GM23338 (cell line): ENCODE results near the gene DIAPH3. TPM values are rescaled to one million over a fixed set of nuclear protein-coding genes. Genes with fewer than 3 reads are reported as not detected.
A peak's percentile ranks its signal among the peaks of the same experiment; 100 is the strongest.

Experiments
- ATAC-seq: fragments of 200-7000 bp; cut with Tn5 transposase; 3 replicates; pipeline ENCODE4 v1.9.1; 2020
- DNase-seq: peaks from one replicate; pipeline ENCODE4 v3.0.0-alpha.2; 2015; ENCODE audit warnings: low spot score
- H2AFZ ChIP-seq: fragments of 200-600 bp; sonication (generic); 2 replicates; pipeline ENCODE4 v1.8.0; 2016; ENCODE audit warnings: antibody characterized with exemption, mild to moderate bottlenecking, moderate library complexity
- H3F3A ChIP-seq: fragments of 200-600 bp; sonication (generic); replicated peaks from 2 replicates; pipeline ENCODE4 v1.8.0; 2017; ENCODE audit warnings: antibody characterized with exemption, mixed run types, low read depth
- H3K27ac ChIP-seq: fragments of 200-600 bp; sonication (generic); 2 replicates; pipeline ENCODE4 v1.6.1; 2016; ENCODE audit warnings: low read depth
- H3K27me3 ChIP-seq: fragments of 200-600 bp; sonication (generic); 2 replicates; pipeline ENCODE4 v1.8.0; 2016; ENCODE audit warnings: mild to moderate bottlenecking, mixed run types, moderate library complexity; ENCODE audit not compliant: insufficient read depth
- H3K36me3 ChIP-seq: fragments of 200-600 bp; sonication (generic); 2 replicates; pipeline ENCODE4 v1.8.0; 2016; ENCODE audit warnings: mild to moderate bottlenecking; ENCODE audit not compliant: insufficient read depth
- H3K4me1 ChIP-seq: fragments of 200-600 bp; sonication (generic); 2 replicates; pipeline ENCODE4 v1.8.0; 2016; ENCODE audit warnings: mild to moderate bottlenecking, moderate library complexity; ENCODE audit not compliant: insufficient read depth
- H3K4me2 ChIP-seq: fragments of 200-600 bp; sonication (generic); 2 replicates; pipeline ENCODE4 v1.7.1; 2017; ENCODE audit warnings: mixed run types
- H3K4me3 ChIP-seq: fragments of 200-600 bp; sonication (generic); 2 replicates; pipeline ENCODE4 v1.6.1; 2016; ENCODE audit warnings: mixed run types
- H3K79me2 ChIP-seq: fragments of 200-600 bp; sonication (generic); replicated peaks from 2 replicates; pipeline ENCODE4 v1.8.0; 2017; ENCODE audit warnings: mild to moderate bottlenecking; ENCODE audit not compliant: insufficient read depth
- H3K9me2 ChIP-seq: fragments of 200-600 bp; sonication (generic); 2 replicates; pipeline ENCODE4 v1.8.0; 2017; ENCODE audit not compliant: insufficient read depth
- H4K20me1 ChIP-seq: fragments of 200-600 bp; sonication (generic); replicated peaks from 2 replicates; pipeline ENCODE4 v1.8.0; 2017; ENCODE audit warnings: mild to moderate bottlenecking; ENCODE audit not compliant: insufficient read depth
- H3K27ac Mint-ChIP-seq: 2 replicates; pipeline ENCODE4 v1.8.0; 2020; ENCODE audit warnings: inconsistent platforms, mild to moderate bottlenecking, moderate library complexity, mixed read lengths
- H3K27me3 Mint-ChIP-seq: 3 replicates; pipeline ENCODE4 v1.8.0; 2022; ENCODE audit warnings: low read depth, mild to moderate bottlenecking, moderate library complexity, mixed read lengths, inconsistent platforms; ENCODE audit not compliant: insufficient read depth, poor library complexity
- H3K36me3 Mint-ChIP-seq: 3 replicates; pipeline ENCODE4 v1.8.0; 2021; ENCODE audit warnings: low read depth, mild to moderate bottlenecking, inconsistent platforms, moderate library complexity, mixed read lengths
- H3K4me1 Mint-ChIP-seq: 3 replicates; pipeline ENCODE4 v1.8.0; 2020; ENCODE audit warnings: mild to moderate bottlenecking, inconsistent platforms, mixed read lengths
- H3K4me3 Mint-ChIP-seq: 3 replicates; pipeline ENCODE4 v1.8.0; 2021; ENCODE audit warnings: moderate library complexity, mild to moderate bottlenecking, inconsistent platforms, mixed read lengths
- H3K9me3 Mint-ChIP-seq: 3 replicates; pipeline ENCODE4 v1.8.0; 2020; ENCODE audit warnings: moderate library complexity, mild to moderate bottlenecking, inconsistent platforms, mixed read lengths
- CREB1 ChIP-seq: fragments of 250-450 bp; sonication (Bioruptor Pico); IDR thresholded peaks from 2 replicates; pipeline ENCODE4 v1.5.0; 2020; ENCODE audit warnings: low read depth, mild to moderate bottlenecking, moderate library complexity
- EZH2phosphoT487 ChIP-seq: fragments of 200-600 bp; sonication (generic); IDR thresholded peaks from one replicate; pipeline ENCODE4 v1.8.1; 2018; ENCODE audit warnings: antibody characterized with exemption; ENCODE audit not compliant: unreplicated experiment
- POLR2AphosphoS5 ChIP-seq: IDR thresholded peaks from 2 replicates; pipeline ENCODE4 v1.6.1; 2016; ENCODE audit warnings: antibody characterized with exemption, low read depth
- STAT1 ChIP-seq: IDR thresholded peaks from one replicate; pipeline ENCODE4 v1.6.1; 2016; ENCODE audit warnings: antibody characterized with exemption; ENCODE audit not compliant: unreplicated experiment
- ZNF114 ChIP-seq: fragments of 250-450 bp; sonication (Bioruptor Pico); IDR thresholded peaks from 2 replicates; pipeline ENCODE4 v1.5.0; 2020; ENCODE audit warnings: mild to moderate bottlenecking, moderate library complexity
- polyA plus RNA-seq: library from polyadenylated mRNA; unstranded; fragments of >200 nt; fragmentation: Nextera tagmentation; extraction: Ambion mirVana; gene quantifications from 2 replicates; pipeline ENCODE4 v1.2.1, GENCODE V29; 2016
- total RNA-seq: library from RNA; depleted of rRNA; stranded (reverse); fragments of >200 nt; shearing (Covaris generic); gene quantifications from 2 replicates; pipeline ENCODE4 v1.2.3, GENCODE V29; 2014
- TF ChIP-seq, protein P1 (sequence below): fragments of 250-450 bp; sonication (Bioruptor Pico); IDR thresholded peaks from 2 replicates; pipeline ENCODE4 v1.5.0; 2020; ENCODE audit warnings: mild to moderate bottlenecking, moderate library complexity
- TF ChIP-seq, protein P2 (sequence below): IDR thresholded peaks from one replicate; pipeline ENCODE4 v1.6.1; 2018; ENCODE audit warnings: antibody characterized with exemption; ENCODE audit not compliant: unreplicated experiment
- TF ChIP-seq, protein P3 (sequence below), 2 experiments: fragments of 200-600 bp in 1 of 2; sonication (generic) in 1 of 2; conservative IDR thresholded peaks; 2 replicates each; pipeline versions ENCODE4 v1.5.1 to v1.6.1; 2016 to 2017; ENCODE audit warnings: antibody characterized with exemption in 2 of 2, low read depth in 2 of 2, mild to moderate bottlenecking in 2 of 2, moderate library complexity in 1 of 2

DIAPH3 gene
- total and polyA plus RNA-seq, 2 experiments from 2014 or later: 23.4 to 30.2 TPM

- no peak overlapping the region for H3K27ac Mint-ChIP-seq
- no peak overlapping the region for H3K4me3 Mint-ChIP-seq
- H4K20me1 ChIP-seq: no peaks in the 10 kb centered on the region
- H3K36me3 Mint-ChIP-seq: peaks cover 5% of the 10 kb centered on the region; the same call in 1 of the 3 replicates
- peaks cover 4% of the 10 kb centered on the region for H3K4me1 ChIP-seq
- H3K27me3 Mint-ChIP-seq: peaks cover 5% of the 10 kb centered on the region
- H3K27me3 ChIP-seq: no peaks in the 10 kb centered on the region
- no peaks in the 10 kb centered on the region for H3F3A ChIP-seq
- H3K79me2 ChIP-seq: no peaks in the 10 kb centered on the region
- H3K9me3 Mint-ChIP-seq: peaks cover 6% of the 10 kb centered on the region; the same call in 2 of the 3 replicates
- no peaks in the 10 kb centered on the region for H3K36me3 ChIP-seq
- H3K4me3 ChIP-seq: no peak overlapping the region
- no peak for ATAC-seq
- H2AFZ ChIP-seq: no peak overlapping the region
- no peak overlapping the region for H3K27ac ChIP-seq
- H3K4me1 Mint-ChIP-seq: peaks cover 24% of the 10 kb centered on the region
- TF ChIP-seq POLR2AphosphoS5: no peak
- no peak for TF ChIP-seq CREB1 (CRISPR knock-in tag)
- no peak for TF ChIP-seq STAT1
- TF ChIP-seq ZNF114 (CRISPR knock-in tag): no peak
- TF ChIP-seq EZH2phosphoT487: no peak
- H3K9me2 ChIP-seq: peaks cover 7% of the 10 kb centered on the region
- no peak for DNase-seq
- H3K4me2 ChIP-seq: peak overlapping the region; percentile 11
Measured at GRCh38 chr13:59641817-59642216, 521.9 kb downstream of the DIAPH3 start.

DNA sequence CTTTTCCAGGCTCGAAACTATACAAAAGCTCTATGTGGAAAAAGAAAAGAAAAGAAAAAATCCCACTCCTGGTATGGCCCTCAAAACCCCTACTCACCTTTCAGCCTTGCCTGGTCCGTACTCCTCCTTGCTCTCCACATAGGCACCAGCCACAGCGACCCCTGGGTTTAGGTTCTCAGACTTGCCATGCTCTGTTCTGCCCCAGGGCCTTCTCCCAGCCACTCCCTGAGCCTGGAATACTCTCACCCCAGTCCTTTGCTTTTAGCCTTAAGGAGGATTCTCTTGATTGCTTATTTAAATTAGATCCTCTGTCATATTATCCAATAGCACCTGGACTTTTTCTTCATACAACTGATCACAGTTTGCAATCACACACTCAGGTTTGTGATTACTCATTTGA, 522.5 kb downstream of the DIAPH3 start:
- Mint-ChIP-seq H3K27ac (no peak overlapping the region), H3K36me3 (peaks cover 5% of the 10 kb centered on the region; the same call in 1 of the 3 replicates), H3K27me3 (peaks cover 5% of the 10 kb centered on the region), H3K4me1 (peaks cover 24% of the 10 kb centered on the region), H3K9me3 (peaks cover 6% of the 10 kb centered on the region; the same call in 2 of the 3 replicates), H3K4me3 (no peak overlapping the region)
- Histone ChIP-seq H3K9me2 (peaks cover 10% of the 10 kb centered on the region), H2AFZ (no peak overlapping the region), H3K27me3 (no peaks in the 10 kb centered on the region), H3K4me2 (no peak overlapping the region), H3F3A (no peaks in the 10 kb centered on the region), H3K4me1 (peaks cover 4% of the 10 kb centered on the region), H3K36me3 (no peaks in the 10 kb centered on the region), H4K20me1 (no peaks in the 10 kb centered on the region), H3K79me2 (no peaks in the 10 kb centered on the region), H3K4me3 (no peak overlapping the region), H3K27ac (no peak overlapping the region)
- TF ChIP-seq, protein P1, sequence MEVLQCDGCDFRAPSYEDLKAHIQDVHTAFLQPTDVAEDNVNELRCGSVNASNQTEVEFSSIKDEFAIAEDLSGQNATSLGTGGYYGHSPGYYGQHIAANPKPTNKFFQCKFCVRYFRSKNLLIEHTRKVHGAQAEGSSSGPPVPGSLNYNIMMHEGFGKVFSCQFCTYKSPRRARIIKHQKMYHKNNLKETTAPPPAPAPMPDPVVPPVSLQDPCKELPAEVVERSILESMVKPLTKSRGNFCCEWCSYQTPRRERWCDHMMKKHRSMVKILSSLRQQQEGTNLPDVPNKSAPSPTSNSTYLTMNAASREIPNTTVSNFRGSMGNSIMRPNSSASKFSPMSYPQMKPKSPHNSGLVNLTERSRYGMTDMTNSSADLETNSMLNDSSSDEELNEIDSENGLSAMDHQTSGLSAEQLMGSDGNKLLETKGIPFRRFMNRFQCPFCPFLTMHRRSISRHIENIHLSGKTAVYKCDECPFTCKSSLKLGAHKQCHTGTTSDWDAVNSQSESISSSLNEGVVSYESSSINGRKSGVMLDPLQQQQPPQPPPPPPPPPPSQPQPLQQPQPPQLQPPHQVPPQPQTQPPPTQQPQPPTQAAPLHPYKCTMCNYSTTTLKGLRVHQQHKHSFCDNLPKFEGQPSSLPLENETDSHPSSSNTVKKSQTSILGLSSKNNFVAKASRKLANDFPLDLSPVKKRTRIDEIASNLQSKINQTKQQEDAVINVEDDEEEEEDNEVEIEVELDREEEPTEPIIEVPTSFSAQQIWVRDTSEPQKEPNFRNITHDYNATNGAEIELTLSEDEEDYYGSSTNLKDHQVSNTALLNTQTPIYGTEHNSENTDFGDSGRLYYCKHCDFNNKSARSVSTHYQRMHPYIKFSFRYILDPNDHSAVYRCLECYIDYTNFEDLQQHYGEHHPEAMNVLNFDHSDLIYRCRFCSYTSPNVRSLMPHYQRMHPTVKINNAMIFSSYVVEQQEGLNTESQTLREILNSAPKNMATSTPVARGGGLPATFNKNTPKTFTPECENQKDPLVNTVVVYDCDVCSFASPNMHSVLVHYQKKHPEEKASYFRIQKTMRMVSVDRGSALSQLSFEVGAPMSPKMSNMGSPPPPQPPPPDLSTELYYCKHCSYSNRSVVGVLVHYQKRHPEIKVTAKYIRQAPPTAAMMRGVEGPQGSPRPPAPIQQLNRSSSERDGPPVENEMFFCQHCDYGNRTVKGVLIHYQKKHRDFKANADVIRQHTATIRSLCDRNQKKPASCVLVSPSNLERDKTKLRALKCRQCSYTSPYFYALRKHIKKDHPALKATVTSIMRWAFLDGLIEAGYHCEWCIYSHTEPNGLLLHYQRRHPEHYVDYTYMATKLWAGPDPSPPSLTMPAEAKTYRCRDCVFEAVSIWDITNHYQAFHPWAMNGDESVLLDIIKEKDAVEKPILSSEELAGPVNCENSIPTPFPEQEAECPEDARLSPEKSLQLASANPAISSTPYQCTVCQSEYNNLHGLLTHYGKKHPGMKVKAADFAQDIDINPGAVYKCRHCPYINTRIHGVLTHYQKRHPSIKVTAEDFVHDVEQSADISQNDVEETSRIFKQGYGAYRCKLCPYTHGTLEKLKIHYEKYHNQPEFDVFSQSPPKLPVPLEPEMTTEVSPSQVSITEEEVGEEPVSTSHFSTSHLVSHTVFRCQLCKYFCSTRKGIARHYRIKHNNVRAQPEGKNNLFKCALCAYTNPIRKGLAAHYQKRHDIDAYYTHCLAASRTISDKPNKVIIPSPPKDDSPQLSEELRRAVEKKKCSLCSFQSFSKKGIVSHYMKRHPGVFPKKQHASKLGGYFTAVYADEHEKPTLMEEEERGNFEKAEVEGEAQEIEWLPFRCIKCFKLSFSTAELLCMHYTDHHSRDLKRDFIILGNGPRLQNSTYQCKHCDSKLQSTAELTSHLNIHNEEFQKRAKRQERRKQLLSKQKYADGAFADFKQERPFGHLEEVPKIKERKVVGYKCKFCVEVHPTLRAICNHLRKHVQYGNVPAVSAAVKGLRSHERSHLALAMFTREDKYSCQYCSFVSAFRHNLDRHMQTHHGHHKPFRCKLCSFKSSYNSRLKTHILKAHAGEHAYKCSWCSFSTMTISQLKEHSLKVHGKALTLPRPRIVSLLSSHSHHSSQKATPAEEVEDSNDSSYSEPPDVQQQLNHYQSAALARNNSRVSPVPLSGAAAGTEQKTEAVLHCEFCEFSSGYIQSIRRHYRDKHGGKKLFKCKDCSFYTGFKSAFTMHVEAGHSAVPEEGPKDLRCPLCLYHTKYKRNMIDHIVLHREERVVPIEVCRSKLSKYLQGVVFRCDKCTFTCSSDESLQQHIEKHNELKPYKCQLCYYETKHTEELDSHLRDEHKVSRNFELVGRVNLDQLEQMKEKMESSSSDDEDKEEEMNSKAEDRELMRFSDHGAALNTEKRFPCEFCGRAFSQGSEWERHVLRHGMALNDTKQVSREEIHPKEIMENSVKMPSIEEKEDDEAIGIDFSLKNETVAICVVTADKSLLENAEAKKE: no peak
- TF ChIP-seq, protein P2, sequence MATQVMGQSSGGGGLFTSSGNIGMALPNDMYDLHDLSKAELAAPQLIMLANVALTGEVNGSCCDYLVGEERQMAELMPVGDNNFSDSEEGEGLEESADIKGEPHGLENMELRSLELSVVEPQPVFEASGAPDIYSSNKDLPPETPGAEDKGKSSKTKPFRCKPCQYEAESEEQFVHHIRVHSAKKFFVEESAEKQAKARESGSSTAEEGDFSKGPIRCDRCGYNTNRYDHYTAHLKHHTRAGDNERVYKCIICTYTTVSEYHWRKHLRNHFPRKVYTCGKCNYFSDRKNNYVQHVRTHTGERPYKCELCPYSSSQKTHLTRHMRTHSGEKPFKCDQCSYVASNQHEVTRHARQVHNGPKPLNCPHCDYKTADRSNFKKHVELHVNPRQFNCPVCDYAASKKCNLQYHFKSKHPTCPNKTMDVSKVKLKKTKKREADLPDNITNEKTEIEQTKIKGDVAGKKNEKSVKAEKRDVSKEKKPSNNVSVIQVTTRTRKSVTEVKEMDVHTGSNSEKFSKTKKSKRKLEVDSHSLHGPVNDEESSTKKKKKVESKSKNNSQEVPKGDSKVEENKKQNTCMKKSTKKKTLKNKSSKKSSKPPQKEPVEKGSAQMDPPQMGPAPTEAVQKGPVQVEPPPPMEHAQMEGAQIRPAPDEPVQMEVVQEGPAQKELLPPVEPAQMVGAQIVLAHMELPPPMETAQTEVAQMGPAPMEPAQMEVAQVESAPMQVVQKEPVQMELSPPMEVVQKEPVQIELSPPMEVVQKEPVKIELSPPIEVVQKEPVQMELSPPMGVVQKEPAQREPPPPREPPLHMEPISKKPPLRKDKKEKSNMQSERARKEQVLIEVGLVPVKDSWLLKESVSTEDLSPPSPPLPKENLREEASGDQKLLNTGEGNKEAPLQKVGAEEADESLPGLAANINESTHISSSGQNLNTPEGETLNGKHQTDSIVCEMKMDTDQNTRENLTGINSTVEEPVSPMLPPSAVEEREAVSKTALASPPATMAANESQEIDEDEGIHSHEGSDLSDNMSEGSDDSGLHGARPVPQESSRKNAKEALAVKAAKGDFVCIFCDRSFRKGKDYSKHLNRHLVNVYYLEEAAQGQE: no peak
- TF ChIP-seq, protein P3, sequence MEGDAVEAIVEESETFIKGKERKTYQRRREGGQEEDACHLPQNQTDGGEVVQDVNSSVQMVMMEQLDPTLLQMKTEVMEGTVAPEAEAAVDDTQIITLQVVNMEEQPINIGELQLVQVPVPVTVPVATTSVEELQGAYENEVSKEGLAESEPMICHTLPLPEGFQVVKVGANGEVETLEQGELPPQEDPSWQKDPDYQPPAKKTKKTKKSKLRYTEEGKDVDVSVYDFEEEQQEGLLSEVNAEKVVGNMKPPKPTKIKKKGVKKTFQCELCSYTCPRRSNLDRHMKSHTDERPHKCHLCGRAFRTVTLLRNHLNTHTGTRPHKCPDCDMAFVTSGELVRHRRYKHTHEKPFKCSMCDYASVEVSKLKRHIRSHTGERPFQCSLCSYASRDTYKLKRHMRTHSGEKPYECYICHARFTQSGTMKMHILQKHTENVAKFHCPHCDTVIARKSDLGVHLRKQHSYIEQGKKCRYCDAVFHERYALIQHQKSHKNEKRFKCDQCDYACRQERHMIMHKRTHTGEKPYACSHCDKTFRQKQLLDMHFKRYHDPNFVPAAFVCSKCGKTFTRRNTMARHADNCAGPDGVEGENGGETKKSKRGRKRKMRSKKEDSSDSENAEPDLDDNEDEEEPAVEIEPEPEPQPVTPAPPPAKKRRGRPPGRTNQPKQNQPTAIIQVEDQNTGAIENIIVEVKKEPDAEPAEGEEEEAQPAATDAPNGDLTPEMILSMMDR (conservative IDR thresholded peaks at IDR 0.05; ENCODE audit: low read depth in 2 of 2): peak; percentile 57 to 75
- TF ChIP-seq EZH2phosphoT487: no peak
- DNase-seq (peak; percentile 66), ATAC-seq (peak; percentile 98)
